GM12865 (cell line): Measurements from ENCODE around the gene SAMD10.
A peak's percentile ranks its signal among the peaks of the same experiment; 100 is the strongest.
"Not testable (repeated sequence)": the region's sequence is repeated elsewhere in the genome, so short reads cannot be mapped to it uniquely, and the experiment has no call there.

Experiments used
- DNase-seq: peaks from one replicate; pipeline ENCODE4 v3.0.0; 2010; ENCODE audit warnings: low read depth
- H3K4me3 ChIP-seq: 2 replicates; pipeline ENCODE4 v1.5.1; 2011; ENCODE audit warnings: mild to moderate bottlenecking, low read depth, low read length, control low read depth
- CTCF ChIP-seq: IDR thresholded peaks from 2 replicates; pipeline ENCODE4 v1.5.1; 2011; ENCODE audit warnings: low read length, control low read depth, low read depth, inconsistent platforms; ENCODE audit not compliant: insufficient read depth; ENCODE audit errors: missing control alignments

SAMD10 gene

GRCh38 chr20:63935447-63935846, 44.0 kb downstream of the SAMD10 start:
- no peak for TF ChIP-seq CTCF
- H3K4me3 ChIP-seq, result no peak overlapping the region
- DNase-seq, result no peak

DNA sequence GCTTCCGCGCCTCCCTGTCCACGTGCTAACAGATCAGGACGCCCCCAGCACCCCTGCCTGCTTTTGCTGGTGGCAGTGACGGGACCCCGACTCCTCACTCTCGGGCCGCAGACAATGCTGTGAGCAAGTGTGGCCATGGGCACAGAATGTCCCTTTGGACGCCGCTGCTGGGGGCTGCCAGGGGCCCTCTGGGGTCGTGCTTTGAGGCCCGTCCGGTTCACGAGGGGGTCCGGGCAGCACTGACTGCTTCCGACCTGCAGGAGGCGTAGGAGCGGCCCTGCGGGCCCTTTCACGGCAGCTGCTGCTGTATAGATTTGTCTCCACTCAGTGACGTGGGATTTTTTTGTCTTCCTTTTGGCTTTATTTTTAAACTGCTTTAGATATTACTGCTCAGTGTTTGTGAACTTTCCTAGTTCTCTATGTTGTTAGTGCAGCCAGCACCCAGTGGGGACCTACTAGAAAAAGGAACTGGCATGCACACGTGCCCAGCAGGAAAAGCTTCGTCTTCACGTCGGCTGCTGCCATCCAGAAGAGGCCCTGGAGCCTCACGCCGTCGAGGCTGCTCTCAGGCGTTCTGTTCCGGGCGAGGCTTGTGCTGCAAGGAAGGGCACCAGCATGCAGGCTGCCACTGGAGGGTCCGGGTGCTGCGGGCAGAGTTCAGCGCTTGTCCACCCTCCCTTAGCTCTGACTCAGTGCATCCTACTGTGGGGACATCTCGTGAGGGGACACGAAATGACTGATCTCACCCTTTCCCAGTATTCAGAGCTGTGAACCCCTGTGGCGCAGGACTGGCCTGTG, 45.0 kb downstream of the SAMD10 start:
- TF ChIP-seq CTCF, result peak; percentile 11
- no peak for DNase-seq
- H3K4me3 ChIP-seq, result no peak overlapping the region

DNA sequence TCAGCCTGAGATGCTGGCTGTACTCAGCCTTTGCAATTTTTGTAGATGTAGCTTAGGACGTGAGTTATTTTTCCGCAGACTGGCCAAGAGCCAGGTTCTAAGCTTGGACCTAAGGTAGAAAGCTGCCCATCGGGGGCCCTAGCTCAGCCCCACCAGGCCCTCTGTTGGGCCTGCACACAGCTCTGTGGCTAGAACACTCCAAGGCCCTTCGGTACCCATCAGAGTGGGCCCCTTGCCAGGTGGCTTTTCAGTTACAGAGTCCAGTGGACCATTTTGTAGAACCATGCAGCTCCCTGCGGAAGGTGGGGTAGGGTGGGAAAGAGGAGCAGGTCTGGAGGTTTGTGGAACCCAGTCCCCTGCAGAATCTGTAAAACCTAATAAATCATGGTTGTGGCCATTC, 45.8 kb downstream of the SAMD10 start:
- DNase-seq, result no peak
- TF ChIP-seq CTCF, result no peak
- H3K4me3 ChIP-seq, result no peak overlapping the region

DNA sequence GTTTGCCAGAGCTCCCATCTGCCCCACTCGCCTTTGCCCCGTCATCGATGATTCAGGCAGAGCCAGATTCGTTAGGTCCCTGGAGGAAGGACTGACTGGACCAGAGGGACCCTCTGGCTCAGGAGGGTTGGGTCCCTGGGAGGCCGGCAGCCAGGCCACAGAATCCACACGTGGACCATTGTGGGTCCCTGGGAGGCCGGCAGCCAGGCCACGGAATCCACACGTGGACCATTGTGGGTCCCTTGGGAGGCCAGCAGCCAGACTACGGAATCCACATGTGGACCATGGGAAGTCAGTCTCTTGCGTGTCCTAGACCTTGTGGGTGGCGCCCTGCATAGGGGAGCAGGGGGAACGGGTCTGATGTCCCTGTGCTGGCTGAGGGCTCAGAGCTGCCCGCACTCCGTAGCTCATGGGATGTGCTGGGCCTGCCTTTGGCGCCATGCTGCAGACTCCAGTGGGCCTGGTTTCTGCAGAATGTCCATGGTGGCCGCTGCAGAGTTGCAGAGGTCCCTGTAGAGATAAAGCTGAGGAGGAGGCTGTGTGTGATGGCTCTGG, 46.8 kb downstream of the SAMD10 start:
- TF ChIP-seq CTCF, result no peak
- DNase-seq, result no peak
- no peak overlapping the region for H3K4me3 ChIP-seq

DNA sequence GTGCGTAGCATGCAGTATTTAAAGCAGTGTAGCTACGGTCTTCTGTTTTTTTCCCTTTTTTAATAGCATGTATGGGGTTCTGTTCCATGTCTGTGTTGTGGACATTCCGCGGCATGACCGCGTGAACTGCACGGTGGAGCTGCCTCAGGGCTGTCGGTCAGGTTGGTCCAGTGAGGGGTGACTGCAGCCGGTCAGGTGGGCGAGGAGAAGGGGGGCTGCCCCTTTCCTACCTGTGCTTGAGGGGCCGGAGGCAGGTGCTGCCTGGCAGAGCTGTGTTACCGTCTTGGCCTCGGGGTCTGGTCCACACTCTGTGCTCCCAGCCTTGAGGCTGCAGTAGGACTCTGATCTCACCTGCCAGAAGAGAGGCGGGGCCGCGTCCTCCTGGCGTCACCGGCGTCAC, 47.7 kb downstream of the SAMD10 start:
- DNase-seq, result no peak

GRCh38 chr20:63930971-63931553, 48.4 kb downstream of the SAMD10 start:
- no peak overlapping the region for H3K4me3 ChIP-seq
- DNase-seq, result no peak
- TF ChIP-seq CTCF, result no peak

More for the DNA sequence above, 47.7 kb downstream of the SAMD10 start:
- no peak overlapping the region for H3K4me3 ChIP-seq
- no peak for TF ChIP-seq CTCF

DNA sequence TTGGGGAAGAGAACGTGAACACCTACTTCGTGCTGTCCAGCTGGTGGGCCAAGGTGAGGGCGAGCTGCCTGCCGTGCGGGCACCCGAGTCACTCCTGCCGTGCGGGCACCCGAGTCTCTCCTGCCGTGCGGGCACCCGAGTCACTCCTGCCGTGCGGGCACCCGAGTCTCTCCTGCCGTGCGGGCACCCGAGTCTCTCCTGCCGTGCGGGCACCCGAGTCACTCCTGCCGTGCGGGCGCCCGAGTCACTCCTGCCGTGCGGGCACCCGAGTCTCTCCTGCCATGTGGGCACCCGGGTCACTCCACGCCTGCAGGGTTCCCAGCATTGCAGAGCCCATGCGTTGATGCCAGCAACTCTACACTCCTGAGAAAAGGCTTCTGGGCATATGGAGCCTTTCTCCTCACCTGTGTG, 50.0 kb downstream of the SAMD10 start:
- not testable (repeated sequence) for DNase-seq, H3K4me3 ChIP-seq
